Stimulated activated CD4-positive, alpha-beta T cell treated with anti-CD3 and anti-CD28 coated beads, Interleukin-1b, Interleukin-23, amount 100 ng/mL, for 1 hour (primary cell): ENCODE measurements around the gene RNF187.

Source experiments
- DNase-seq, 2 donors: peaks; one replicate each; pipeline ENCODE4 v3.0.0-alpha.2; 2020; ENCODE audit warnings: low read depth in 2 of 2

The RNF187 gene

DNA sequence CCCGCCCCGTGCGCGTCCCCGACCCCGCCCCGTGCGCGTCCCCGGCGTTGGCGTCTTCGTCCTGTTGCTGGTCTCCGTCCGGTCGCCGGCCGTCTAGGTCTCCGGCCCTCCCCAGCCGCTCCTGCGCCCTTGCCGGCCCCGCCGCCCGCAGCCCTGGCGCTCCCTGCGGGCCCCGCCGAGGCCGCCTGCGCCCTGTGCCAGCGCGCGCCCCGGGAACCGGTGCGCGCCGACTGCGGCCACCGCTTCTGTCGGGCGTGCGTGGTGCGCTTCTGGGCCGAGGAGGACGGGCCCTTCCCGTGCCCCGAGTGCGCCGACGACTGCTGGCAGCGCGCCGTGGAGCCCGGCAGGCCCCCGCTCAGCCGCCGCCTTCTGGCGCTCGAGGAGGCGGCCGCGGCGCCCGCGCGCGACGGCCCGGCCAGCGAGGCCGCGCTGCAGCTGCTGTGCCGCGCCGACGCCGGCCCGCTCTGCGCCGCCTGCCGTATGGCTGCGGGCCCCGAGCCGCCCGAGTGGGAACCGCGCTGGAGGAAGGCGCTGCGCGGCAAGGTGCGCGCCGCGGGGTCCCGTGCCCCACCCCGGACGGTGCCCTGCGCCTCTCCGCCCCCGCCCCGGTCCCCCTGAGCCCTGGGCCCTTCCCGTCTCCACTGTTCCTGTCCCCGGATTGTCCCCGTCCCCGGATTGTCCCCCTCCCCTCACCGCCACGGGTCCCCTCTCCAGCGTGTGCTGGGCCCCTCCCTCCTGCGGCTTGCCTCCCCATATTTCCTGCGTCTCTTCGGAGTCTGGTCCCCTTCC is at the start of gene RNF187:
Gene RNF187, plus strand, starts transcription at position 47 of the 789 bp plus-strand sequence.
- DNase-seq = peak in 1 of 2 donors; percentile 82

DNA sequence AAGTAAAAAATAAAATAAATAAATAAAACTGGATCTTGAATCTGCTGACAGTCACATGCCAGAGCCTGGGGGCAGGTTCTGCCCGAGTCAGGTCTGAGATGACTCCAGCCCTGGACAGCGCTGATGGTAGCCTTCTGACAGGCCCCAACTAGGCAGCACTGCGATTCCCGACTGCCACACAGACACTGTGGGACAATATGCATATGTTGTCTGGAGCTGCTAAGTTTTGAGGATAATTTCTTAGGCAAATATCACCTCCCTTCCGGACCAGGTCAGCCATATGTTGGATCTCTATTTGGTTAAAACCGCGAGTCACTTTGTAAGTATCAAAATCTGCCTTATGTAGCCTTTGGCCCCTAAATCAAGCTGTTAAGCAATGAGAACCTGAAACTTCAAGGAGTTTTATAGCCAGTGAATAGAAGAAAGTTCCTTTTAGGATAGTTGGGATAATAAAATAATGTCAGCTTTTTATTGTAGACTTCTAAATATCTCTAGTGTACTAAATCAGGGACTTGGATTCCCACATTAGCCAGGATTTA is 49.7 kb upstream of the RNF187 start:
- no peak for DNase-seq

DNA sequence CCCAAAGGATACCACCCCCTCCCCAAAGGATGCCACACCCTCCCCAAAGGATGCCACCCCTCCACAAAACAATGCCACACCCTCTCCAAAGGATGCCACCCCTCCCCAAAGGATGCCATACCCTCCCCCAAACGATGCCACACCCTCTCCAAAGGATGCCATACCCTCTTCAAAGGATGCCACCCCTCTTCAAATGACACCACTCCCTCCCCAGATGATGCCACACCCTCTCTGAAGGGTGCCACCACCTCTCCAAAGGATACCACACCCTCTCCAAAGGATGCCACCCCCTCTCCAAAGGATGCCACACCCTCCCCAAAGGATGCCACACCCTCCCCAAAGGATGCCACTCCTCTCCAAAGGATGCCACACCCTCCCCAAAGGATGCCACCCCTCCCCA is 48.9 kb upstream of the RNF187 start:
- DNase-seq = no peak

DNA sequence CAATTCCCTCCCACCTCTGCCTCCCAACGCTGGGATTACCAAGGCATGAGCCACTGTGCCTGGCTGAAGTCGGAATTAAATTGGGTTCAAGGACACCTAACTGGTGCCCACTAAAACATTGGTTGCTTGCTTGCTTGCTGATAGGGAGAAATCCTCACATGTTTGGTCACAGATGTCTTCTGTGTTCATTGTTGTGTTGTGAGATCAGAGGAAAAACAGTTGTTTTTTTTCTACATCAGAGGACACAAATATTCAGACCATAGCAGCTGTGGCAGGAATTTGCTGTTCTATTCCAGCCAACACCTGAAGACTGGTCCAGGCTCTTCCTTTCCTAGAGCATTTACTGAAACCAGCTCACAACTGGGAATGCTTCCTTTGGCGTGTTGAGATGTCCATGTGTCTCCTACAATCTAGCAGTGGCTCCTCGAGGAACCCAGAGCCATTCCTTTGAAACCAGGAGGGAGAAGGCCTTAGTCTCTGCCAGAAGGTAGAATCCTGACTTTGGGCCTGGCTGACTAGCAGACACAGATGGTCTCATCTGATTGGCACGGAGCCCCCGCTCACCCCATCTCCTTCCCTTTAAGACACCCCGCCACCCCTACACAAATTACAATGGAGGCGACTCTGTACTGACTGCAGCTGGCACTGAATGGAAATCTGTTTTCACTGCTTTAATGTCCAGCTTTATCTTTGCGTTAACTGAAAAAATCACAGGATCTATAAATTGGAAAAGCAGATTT is 46.3 kb upstream of the RNF187 start:
- DNase-seq = no peak

DNA sequence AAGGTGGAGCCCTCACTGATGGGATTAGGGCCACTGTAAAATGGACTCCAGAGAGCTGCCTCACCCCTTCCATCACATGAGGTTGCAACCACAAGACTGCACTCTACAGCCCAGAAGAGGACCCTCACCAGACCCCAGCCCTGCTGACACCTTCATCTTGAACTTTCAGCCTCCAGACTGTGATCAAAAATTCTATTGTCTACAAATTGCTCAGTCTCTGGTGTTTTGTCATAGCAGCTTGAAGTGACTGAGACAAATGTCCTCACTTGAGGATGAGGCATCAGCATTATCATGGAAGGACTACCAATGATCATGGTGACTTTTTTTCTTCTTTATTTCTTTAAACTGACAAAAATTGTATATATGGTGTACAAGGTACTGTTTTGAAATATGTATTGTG is 43.8 kb upstream of the RNF187 start:
- DNase-seq = no peak

DNA sequence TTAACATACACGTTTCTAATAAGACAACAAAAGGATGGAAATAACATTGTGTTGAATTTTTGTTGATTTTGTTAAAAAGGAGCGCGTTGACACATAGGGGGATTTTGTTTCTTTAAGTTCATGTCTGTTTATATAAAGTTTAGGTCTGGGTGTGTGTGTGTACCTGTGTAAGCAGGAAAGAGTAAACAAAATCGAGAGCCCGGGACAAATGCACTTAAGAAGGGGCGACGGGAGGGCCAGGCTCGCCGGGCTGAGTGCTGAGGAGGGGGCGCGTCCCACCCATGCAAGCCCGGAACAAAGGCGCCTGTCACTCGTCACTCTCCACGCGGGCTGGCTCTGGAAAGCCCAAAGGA is 41.7 kb upstream of the RNF187 start:
- no peak for DNase-seq

DNA sequence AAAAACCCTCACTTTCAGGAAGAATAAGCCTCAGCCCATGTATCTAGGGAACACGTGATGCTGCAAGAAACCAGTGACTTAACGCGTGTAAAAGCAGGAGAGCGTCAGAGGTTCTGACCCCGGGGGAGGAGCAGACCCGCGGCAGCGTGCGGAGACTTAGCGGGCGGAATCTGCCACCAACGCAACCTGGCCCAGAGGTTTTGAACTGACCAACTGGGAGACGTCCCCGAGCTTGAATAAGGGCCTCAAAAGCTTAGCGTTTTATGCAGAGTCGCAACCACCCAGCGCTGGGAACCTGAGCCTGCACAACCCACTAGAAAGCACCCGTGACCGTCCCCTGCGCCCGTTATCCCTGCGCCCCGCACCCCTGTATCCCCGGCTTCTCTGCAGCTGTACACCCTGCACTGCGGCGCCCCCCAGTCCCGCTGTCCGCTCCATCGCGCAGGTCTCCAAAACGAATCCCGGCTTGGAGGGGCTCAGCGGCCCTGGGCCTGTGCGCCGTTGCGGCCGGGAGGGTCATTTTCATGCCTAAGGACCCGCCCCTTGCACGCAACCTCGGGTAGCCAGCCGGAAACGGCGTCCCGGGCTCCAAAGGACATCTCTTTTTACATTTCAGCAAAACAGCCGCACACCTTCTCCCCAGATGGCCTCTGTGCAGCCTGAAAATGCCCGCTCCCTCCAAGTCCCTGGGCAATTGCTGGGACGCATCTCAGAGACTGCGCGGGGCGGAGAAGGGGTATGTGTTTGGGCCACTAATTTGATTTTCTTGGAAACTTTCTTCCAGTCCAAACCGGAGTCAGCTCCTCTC is 41.1 kb upstream of the RNF187 start:
- DNase-seq = no peak

DNA sequence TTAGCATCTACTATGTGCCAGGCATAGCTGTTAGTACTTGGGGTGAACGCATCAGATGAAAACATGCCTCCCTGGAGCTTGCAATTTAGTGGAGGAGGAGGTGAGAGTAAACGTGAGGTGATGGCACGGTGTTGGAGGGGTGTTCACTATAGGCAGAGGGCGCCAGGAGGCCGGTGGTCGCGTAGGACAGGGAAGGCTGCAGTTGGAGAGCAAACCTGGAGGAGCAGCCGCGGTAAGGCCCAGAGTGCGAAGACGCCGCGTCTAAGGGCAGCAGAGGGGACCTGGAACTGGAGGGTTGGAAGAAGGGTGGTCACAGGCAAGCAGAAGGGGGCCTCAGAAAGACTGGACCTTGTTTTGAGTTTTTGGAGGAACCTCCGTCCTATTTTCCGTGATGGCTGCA is 40.3 kb upstream of the RNF187 start:
- DNase-seq = no peak

DNA sequence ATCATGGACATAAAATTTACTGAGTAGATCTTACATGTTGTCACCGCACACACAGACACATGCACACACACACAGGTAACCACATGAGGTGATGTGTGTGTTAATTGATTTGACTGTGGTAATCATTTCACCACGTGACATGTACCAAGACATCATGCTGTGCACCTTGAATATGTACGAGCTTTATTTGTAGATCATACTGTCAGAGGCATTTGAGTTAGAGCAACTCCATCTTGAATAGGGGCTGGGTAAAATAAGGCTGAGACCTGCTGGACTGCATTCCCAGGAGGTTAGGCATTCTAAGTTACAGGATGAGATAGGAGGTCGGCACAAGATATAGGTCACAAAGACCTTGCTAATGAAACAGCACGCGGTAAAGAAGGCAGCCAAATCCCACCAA is 38.8 kb upstream of the RNF187 start:
- no peak for DNase-seq

DNA sequence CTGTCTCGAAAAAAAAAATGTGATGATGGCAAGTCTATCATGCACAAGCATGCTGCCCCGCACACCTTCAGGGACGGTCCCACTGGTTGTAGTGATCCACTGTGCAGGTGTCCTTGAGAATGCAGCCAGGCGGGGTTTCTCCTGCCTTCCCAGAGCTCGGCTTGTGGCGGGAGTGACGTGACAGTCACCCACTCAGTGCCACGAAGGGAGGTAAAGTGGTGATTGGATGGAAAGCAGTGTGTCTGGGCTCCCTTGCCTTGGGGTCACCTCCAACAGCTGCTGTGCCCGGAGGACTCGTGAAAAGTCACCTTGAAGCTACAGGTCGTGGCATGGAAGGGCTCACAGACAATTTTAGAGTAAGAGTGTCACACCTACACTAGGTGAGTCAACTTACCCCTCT is 37.0 kb upstream of the RNF187 start:
- no peak for DNase-seq

DNA sequence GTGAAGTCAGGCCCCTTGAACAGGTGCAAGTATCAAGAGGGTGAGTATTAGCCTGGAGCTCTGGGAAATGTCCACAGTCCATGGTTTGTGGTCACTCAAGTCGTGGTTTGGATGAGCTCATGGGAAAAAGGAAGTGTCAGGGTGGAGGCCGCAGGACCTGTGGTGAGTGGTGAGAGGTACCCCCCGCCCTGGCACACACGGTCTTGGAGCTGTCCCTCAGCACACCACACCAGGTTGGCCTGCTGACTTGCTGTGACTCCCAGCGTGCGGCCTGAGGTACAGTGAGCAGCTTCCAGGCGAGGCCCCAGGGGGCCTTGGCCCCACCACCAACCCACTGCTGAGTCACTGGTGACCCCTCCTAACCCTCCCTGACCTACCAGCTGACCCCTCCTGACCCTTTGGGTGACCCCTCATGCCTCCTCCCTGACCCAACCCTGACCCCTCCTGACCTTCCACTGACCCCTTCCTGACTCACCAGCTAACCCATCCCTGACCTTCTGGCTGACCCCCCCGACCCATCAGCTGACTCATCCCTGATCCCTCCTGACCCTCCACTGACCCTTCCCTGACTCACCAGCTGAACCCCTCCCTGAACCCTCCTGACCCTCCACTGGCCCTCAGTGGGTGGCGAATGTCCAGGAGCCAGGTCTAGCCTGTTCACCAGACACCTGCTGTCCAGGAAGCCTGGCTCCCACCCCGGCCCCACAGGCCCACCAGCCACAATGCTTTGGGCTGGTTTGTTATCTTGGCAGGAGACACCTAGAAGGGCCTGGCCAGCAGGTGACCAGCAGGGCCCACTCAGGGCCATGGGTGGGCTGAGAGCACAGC is 34.8 kb upstream of the RNF187 start:
- DNase-seq = no peak

DNA sequence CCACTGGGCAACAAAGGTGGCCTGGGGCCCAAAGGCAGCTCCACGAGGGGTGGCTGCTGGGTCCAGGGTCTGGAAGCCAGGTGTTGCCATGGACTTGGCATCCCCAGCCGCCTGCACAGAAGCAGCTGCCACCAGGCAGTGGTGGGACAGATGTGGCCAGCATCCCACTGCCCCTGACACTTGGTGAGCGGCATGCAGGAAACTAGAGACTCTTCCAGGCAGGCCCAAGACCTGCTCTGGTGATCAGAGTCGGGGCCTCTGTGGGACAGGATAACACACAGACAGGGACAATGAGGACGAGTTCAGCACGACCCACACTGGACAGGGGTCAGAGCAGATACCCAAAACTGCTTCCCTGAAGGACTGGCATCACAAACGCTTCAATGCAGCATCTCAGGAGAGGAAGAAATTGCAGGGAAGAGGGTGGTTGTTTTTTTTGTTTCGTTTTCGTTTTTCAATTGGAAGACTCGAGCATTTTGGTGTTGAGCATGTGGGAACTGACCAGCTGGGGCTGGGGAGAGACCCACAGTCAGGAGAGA is 34.1 kb upstream of the RNF187 start:
- no peak for DNase-seq

DNA sequence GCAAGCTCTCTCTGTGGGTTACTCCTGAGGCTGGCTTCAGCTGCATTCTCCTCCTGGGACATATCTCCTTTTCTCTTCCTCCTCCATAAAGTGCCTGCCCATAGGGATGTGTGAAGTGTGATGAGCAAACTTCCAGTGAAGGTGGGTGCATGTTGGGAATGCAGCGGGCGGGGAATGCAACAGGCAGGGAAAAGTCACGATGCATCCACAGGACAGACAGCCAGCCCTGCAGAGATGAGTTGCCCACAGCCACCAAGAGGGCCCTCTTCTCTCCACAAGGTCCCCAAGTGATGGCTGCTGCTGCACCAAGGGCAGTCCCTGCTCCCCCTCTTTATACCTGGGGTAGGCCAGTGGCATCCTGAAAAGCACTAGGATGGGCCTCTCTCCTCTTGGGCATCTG is 33.6 kb upstream of the RNF187 start:
- no peak for DNase-seq

DNA sequence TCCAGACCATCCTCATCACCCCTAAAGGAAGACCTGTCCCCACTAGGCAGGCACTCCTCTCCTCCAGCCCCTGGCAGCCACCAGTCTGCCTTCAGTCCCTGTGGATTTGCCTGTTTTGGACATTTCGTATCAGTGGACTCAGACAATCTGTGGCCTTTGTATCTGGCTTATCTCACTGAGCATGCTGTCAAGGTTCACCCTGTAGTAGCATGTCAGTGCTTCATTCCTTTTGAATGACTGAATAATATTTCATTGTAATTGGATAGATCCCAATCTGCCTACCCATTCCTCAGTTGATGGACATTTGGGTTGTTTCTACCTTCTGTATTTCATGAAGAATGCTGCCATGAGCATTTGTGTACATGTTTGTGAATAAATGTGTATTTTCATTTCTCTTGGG is 32.9 kb upstream of the RNF187 start:
- DNase-seq = no peak

DNA sequence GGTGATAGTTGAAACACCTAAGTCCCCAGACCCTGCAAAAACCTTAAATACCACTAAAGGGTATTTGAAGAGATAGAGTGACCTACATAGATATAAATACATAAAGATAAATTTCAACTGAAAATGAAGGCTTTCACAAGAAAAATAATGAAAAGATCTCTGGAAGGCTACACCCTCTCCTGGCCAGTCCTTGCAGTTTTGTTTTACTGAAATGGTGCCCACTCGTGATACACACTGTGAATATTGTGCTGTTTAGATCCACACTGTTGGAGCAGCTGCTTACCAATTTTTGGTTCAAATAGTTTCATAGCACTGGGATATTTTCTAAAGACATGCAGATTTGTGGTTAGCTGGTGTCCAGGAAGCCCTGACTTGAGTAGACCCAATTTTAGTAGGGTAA is 31.5 kb upstream of the RNF187 start:
- no peak for DNase-seq

DNA sequence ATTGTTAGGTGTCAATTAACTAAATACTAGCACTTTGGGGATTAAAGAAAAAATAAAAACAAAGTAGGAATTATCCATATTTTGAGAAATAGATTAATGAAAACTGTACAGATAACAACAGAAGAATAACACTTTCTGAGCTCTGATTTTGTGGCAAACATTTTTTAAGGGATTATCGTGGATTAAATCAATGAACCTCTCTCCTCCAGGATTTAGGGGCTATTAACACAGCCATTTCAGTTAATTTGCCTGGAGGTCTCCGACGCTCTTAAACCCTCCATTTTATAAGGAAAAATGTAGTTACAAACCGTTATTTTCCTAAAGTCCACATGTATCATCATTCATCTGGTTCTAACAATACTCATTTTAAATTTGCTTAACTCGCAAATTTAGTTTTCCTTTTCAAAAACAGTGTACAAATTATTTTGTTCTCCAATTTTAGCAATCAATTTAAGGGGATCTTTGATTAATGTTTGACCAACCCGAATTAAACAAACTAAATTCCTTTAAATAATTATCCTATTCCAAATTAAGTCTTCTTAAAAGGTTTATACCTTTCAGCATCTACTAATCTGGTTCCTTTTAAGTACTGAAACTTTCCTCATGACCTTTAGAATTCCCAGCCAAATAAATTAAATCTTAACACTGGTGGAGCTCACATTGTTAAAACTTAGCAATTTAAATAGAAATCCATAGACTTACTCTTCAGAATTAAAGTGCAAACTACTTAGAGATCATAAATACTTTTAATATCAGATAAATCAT is 30.7 kb upstream of the RNF187 start:
- DNase-seq = no peak

DNA sequence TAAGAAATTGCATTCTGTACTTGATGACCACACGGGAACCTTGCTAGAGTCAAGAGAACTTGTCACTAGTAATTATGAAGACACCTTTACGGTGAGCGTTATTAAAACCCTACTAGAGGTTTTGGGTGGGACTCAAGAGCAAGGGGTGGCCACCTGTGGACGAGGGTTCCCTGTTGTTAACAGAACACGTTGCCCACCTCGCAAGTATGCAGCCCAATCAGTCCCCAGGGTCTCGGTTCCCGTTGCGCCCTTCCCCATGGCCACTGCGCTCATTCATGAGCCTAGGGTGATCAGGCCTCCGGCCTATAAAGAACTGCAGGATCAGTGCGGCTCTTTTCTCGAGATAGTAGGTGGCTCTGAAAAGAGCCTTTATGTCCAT is 30.2 kb upstream of the RNF187 start:
- DNase-seq = no peak

DNA sequence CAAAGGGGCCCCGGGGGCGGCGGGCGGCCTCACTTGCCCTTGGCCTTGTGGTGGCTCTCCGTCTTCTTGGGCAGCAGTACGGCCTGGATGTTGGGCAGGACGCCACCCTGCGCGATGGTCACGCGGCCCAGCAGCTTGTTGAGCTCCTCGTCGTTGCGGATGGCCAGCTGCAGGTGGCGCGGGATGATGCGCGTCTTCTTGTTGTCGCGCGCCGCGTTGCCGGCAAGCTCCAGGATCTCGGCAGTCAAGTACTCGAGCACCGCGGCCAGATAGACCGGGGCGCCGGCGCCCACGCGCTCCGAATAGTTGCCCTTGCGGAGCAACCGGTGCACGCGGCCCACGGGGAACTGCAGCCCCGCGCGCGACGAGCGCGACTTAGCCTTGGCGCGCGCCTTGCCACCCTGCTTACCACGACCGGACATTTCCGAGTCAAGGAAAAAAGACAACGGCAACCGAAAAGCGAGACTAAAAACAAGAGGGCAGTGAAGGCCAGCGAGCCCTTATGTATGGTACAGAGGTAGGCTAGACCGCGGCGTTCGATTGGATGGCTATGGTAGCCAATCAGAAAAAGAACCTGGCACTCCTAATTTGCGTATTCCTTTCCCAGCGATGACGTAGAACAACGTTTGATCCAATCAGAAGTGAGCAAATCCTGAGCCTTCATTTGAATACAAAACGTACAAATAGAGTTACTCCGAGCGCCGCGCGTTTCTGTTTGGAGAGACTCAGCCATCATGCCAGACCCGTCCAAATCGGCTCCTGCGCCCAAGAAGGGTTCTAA is 29.6 kb upstream of the RNF187 start:
- peak; percentile 48 for DNase-seq

DNA sequence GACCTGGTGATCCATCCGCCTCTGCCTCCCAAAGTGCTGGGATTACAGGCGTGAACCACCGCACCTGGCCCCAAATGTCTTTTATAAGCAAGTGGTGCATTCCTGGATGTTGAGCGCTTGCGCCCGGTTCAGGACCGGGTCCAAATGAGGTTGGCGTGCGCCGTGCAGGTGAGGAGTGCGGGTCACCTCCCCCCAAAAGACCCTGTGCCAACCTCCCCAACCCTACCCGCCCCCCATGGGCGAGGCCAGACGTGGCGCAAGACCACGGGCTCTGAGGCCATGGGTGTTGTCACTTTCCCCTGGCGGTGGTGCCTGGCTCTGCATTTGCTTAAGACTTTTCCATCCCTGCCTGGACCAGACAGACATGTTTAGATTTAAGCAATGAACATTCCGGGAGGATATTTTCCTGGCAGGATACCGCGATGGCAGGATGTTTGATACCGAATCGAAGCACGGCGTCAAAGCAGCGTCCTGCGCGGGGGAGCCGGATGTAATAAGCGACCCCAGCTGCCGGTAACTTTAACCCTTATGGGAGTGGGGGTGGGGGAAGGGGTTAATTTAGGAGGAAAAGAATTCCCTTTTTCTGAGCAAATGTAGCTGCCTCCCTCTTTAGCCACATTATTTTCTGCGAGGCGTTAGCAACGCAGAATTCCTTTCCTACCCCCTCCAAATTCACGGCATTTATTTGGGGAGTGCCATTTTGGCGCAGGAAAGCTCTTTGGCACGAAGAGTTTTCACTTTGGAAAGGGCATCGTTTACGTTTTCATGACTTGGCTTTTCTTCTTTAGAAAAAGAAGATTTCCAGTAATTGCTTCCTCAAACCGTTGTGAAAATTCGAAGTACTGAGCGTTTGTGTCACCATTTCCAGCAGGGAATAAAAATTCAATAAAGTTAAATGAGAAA is 27.8 kb upstream of the RNF187 start:
- DNase-seq = no peak
